ENCODE results near the gene CIDEB. TPM values are rescaled to one million over a fixed set of nuclear protein-coding genes. Genes with fewer than 3 reads are reported as not detected.

CIDEB gene
- total and polyA plus RNA-seq, 2 of the 13 experiments (the other 11 are each of a cell fraction or from before 2014, with no cell fraction given): 35.8 to 110 TPM

- TF ChIP-seq PAXIP1 (CRISPR knock-in tag; conservative IDR thresholded peaks at IDR 0.05) (no peak), HDAC1 (CRISPR knock-in tag; IDR thresholded peaks at IDR 0.05) (no peak), KLF11 (CRISPR knock-in tag; IDR thresholded peaks at IDR 0.05) (0 out of 2 replicates have a peak, but pooled peaks have one; percentile 7), ZNF430 (CRISPR knock-in tag; IDR thresholded peaks at IDR 0.05) (no peak), ZBTB7B (CRISPR knock-in tag; IDR thresholded peaks at IDR 0.05) (no peak), NFE2L1 (CRISPR knock-in tag; IDR thresholded peaks at IDR 0.05; ENCODE audit: borderline replicate concordance) (peak; percentile 52; the same call in 1 of the 2 replicates), NCOA2 (CRISPR knock-in tag; IDR thresholded peaks at IDR 0.05) (no peak), CEBPZ (IDR thresholded peaks at IDR 0.05; ENCODE audit: low read length) (no peak), JUN (CRISPR knock-in tag; IDR thresholded peaks at IDR 0.05) (no peak), ZNF512 (CRISPR knock-in tag; IDR thresholded peaks at IDR 0.05) (no peak), MEF2D (CRISPR knock-in tag; IDR thresholded peaks at IDR 0.05) (no peak), ZNF451 (CRISPR knock-in tag; IDR thresholded peaks at IDR 0.05) (no peak), ZNF75D (CRISPR knock-in tag; IDR thresholded peaks at IDR 0.05; ENCODE audit: borderline replicate concordance) (no peak), ZNF33A (CRISPR knock-in tag; IDR thresholded peaks at IDR 0.05; ENCODE audit: borderline replicate concordance) (no peak), TAF15 (IDR thresholded peaks at IDR 0.05; ENCODE audit: low read depth, low read length, poor library complexity, severe bottlenecking) (no peak), ZNF101 (CRISPR knock-in tag; IDR thresholded peaks at IDR 0.05; ENCODE audit: borderline replicate concordance, low read depth) (no peak), SCMH1 (CRISPR knock-in tag; IDR thresholded peaks at IDR 0.05; ENCODE audit: borderline replicate concordance) (no peak), ZNF616 (CRISPR knock-in tag; IDR thresholded peaks at IDR 0.05; ENCODE audit: low read depth) (0 out of 2 replicates have a peak, but pooled peaks have one; percentile 24), ZNF589 (CRISPR knock-in tag; conservative IDR thresholded peaks at IDR 0.05) (no peak), PHF5A (CRISPR knock-in tag; IDR thresholded peaks at IDR 0.05; ENCODE audit: low read depth, unreplicated experiment) (no peak), TAF1 (CRISPR knock-in tag; IDR thresholded peaks at IDR 0.05) (no peak)
Observed at GRCh38 chr14:24308342-24309124, 756 bp upstream of the CIDEB start (continued).

All from HepG2 (cell line).